Transverse colon (tissue), 4 donors: ENCODE results near the gene HS2ST1. TPM values are rescaled to one million over a fixed set of nuclear protein-coding genes. Genes with fewer than 3 reads are reported as not detected.

Experiments used
- DNase-seq: peaks from one replicate; pipeline ENCODE4 v3.0.0-alpha.2; 2019
- H3K27ac ChIP-seq, 4 donors: fragments of 200-600 bp; sonication (generic); 2 replicates each; pipeline ENCODE4 v1.5.1; 2016 to 2018; ENCODE audit warnings: inconsistent platforms in 4 of 4
- H3K27me3 ChIP-seq: fragments of 200-600 bp; sonication (generic); 2 replicates; pipeline ENCODE4 v1.5.1; 2017; ENCODE audit warnings: inconsistent platforms
- H3K36me3 ChIP-seq, 4 donors: fragments of 200-600 bp; sonication (generic); 2 replicates each; pipeline ENCODE4 v1.5.1; 2017 to 2019; ENCODE audit warnings: inconsistent platforms in 4 of 4
- H3K4me1 ChIP-seq, 4 donors: fragments of 200-600 bp; sonication (generic); 2 replicates each; pipeline ENCODE4 v1.5.1; 2017 to 2020; ENCODE audit warnings: inconsistent platforms in 4 of 4
- H3K4me3 ChIP-seq, 4 donors: fragments of 200-600 bp; sonication (generic); 1 replicate in 1 of 4; 2 replicates in 3 of 4; pipeline versions ENCODE4 v1.5.1 to v1.6.1; 2017 to 2019; ENCODE audit warnings: inconsistent platforms in 4 of 4
- H3K9me3 ChIP-seq, 2 donors: fragments of 200-600 bp; sonication (generic); 2 replicates each; pipeline ENCODE4 v1.5.1; 2017 to 2019; ENCODE audit warnings: inconsistent platforms in 2 of 2
- EP300 ChIP-seq: sonication (generic); formaldehyde crosslinking; IDR thresholded peaks from one replicate; pipeline ENCODE4 v1.6.1; 2017; ENCODE audit warnings: antibody characterized with exemption, low read depth
- POLR2A ChIP-seq: fragments of 450-650 bp; IDR thresholded peaks from one replicate; pipeline ENCODE4 v1.6.1; 2016; ENCODE audit warnings: antibody characterized with exemption, mild to moderate bottlenecking, moderate library complexity
- POLR2AphosphoS5 ChIP-seq, 3 donors: sonication (generic); formaldehyde crosslinking; IDR thresholded peaks; one replicate each; pipeline ENCODE4 v1.6.1; 2016; ENCODE audit warnings: antibody characterized with exemption in 3 of 3
- WGBS, 2 donors: methylation state at CpG; one replicate each; pipeline ENCODE4 v1.1.5; 2018; ENCODE audit warnings: low coverage in 1 of 2; 5-methylcytosine and 5-hydroxymethylcytosine counted together
- in situ Hi-C, 4 donors: fragments of 200-750 bp; cut with MboI; loops; one replicate each; pipeline versions ENCODE4 v1.15.0 to v1.15.1; 2017; ENCODE audit warnings: low sequenced_read_pairs in 3 of 4, low pct_ligation_motif_present in 1 of 4, low pct_unique_long_range_greater_than_20kb in 1 of 4
- intact Hi-C: fragments of 100-400 bp; cut with DNase I; formaldehyde crosslinking; loops from one replicate; pipeline ENCODE4 v1.15.1; 2023; ENCODE audit warnings: low total_unique reads
- total RNA-seq, 4 donors: library from RNA; depleted of rRNA; stranded (reverse); fragments of >200 nt; gene quantifications; one replicate each; pipeline ENCODE4 v1.1.0, GENCODE V29; 2016
- TF ChIP-seq, protein P1 (sequence below), 5 experiments: fragments of 200-600 bp in 3 of 5; fragments of 450-650 bp in 2 of 5; sonication (generic) in 3 of 5; IDR thresholded peaks; 1 replicate in 2 of 5; 2 replicates in 3 of 5; pipeline ENCODE4 v1.5.1; 2016 to 2017; ENCODE audit warnings: antibody characterized with exemption in 5 of 5, inconsistent platforms in 3 of 5, mild to moderate bottlenecking in 2 of 5, moderate library complexity in 1 of 5

Gene HS2ST1
- total RNA-seq, 4 donors from 2014 or later = 1.9 to 17.1 (median 9.9) TPM

DNA sequence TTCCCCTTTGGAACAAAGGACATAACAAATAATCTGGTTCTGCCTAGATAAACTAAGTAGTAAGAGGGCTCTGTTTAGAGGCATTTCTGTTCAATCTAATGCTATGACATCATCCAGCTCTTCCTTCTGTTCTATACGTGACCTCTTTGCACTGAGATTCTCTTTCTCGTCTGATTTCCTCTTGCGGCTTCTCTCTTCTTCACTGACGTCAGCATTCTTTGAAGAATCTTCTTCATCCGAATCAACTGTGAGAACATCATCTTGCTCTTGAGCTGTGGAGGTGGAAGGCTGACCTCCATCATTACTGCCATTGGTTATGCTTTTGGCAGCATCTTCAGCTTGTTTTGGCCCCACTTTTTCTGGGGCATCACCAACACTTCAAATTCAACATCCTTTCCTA, 130.4 kb downstream of the HS2ST1 start:
- peaks cover 0 to 12% of the 10 kb centered on the region in 2 donors for H3K9me3 ChIP-seq
- H3K27me3 ChIP-seq = no peaks in the 10 kb centered on the region
- no peak for DNase-seq
- H3K36me3 ChIP-seq = no peaks in the 10 kb centered on the region
- in situ Hi-C loops (no loop called here), intact Hi-C loops (no loop called here)
- TF ChIP-seq EP300 (no peak), POLR2A (no peak), POLR2AphosphoS5 (IDR thresholded peaks at IDR 0.05) (no peak)
- TF ChIP-seq, protein P1, sequence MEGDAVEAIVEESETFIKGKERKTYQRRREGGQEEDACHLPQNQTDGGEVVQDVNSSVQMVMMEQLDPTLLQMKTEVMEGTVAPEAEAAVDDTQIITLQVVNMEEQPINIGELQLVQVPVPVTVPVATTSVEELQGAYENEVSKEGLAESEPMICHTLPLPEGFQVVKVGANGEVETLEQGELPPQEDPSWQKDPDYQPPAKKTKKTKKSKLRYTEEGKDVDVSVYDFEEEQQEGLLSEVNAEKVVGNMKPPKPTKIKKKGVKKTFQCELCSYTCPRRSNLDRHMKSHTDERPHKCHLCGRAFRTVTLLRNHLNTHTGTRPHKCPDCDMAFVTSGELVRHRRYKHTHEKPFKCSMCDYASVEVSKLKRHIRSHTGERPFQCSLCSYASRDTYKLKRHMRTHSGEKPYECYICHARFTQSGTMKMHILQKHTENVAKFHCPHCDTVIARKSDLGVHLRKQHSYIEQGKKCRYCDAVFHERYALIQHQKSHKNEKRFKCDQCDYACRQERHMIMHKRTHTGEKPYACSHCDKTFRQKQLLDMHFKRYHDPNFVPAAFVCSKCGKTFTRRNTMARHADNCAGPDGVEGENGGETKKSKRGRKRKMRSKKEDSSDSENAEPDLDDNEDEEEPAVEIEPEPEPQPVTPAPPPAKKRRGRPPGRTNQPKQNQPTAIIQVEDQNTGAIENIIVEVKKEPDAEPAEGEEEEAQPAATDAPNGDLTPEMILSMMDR (IDR thresholded peaks at IDR 0.05) = no peak
- no peak overlapping the region for H3K27ac ChIP-seq
- no peak overlapping the region for H3K4me3 ChIP-seq
- 68 to 80% methylated on average over 5 of the region's 5 CpGs for WGBS, 2 donors
- no peaks in the 10 kb centered on the region for H3K4me1 ChIP-seq

DNA sequence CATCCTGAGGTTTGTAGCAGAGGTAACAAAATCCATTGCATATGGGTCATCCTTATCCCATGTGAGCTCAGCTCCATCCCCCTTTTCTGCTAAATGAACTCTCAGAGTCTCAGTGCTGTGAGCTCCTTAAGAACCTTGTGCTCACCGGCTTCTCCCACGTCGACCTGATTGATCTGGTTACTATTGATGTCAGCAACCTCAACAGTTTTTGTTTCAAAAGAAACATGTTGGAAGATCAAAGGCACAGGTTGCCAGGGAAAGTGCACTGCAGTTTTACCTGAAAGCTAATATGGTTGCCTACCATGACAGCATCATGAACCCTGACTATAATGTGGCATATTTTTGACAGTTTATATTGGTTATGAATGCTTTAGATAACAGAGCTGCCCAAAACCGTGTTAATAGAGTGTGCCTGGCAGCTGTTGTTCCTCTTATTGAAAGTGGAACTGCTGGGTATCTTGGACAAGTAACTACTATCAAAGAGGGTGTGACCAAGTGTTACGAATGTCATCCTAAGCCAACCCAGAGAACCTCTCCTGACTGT, 131.4 kb downstream of the HS2ST1 start:
- no peak overlapping the region for H3K4me3 ChIP-seq
- in situ Hi-C loops (no loop called here), intact Hi-C loops (no loop called here)
- no peaks in the 10 kb centered on the region for H3K4me1 ChIP-seq
- H3K27ac ChIP-seq = no peak overlapping the region
- H3K27me3 ChIP-seq = no peaks in the 10 kb centered on the region
- peaks cover 0 to 12% of the 10 kb centered on the region in 2 donors for H3K9me3 ChIP-seq
- TF ChIP-seq EP300 (no peak), POLR2A (no peak), POLR2AphosphoS5 (IDR thresholded peaks at IDR 0.05) (no peak)
- TF ChIP-seq, protein P1 (IDR thresholded peaks at IDR 0.05) = no peak
- no peaks in the 10 kb centered on the region for H3K36me3 ChIP-seq
- WGBS, 2 donors = 58 to 80% methylated on average over 1 to 5 of the region's 5 CpGs
- no peak for DNase-seq

DNA sequence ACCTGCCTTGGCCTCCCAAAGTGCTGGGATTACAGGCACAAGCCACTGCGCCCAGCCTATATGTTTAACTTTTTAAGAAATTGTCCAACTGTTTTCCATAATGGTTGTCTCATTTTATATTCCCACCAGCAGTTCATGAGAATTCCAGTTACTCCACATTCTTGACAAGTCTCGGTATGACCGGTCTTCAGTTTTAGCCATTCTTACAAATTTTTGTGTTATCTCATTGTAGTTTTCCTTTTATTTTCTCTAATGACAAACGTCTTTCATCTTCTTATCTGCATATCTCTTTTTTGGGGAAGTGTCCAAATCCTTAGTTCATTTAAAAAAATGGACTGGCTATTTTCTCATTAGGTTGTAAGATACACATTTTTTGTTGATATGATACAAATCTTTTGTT, 132.5 kb downstream of the HS2ST1 start:
- peaks cover 0 to 12% of the 10 kb centered on the region in 2 donors for H3K9me3 ChIP-seq
- no peaks in the 10 kb centered on the region for H3K36me3 ChIP-seq
- no peak overlapping the region for H3K4me3 ChIP-seq
- TF ChIP-seq POLR2AphosphoS5 (IDR thresholded peaks at IDR 0.05) = no peak
- TF ChIP-seq POLR2A = no peak
- no peak for TF ChIP-seq EP300
- TF ChIP-seq, protein P1 (IDR thresholded peaks at IDR 0.05) = no peak
- no peak for DNase-seq
- no peaks in the 10 kb centered on the region for H3K4me1 ChIP-seq
- no peak overlapping the region for H3K27ac ChIP-seq
- no peaks in the 10 kb centered on the region for H3K27me3 ChIP-seq
- in situ Hi-C loops (no loop called here), intact Hi-C loops (no loop called here)
- WGBS, 2 donors = 56 to 70% methylated on average over 3 to 4 of the region's 4 CpGs

- no peak for DNase-seq
- Histone ChIP-seq H3K4me1 (no peaks in the 10 kb centered on the region), H3K27me3 (no peaks in the 10 kb centered on the region), H3K9me3 (peaks cover 0 to 12% of the 10 kb centered on the region in 2 donors), H3K27ac (no peak overlapping the region), H3K4me3 (no peak overlapping the region), H3K36me3 (no peaks in the 10 kb centered on the region)
- TF ChIP-seq POLR2AphosphoS5 (IDR thresholded peaks at IDR 0.05) = no peak
- TF ChIP-seq EP300 = no peak
- TF ChIP-seq, protein P1 (IDR thresholded peaks at IDR 0.05) = no peak
- TF ChIP-seq POLR2A = no peak
- intact Hi-C loops (no loop called here), in situ Hi-C loops (no loop called here)
- 95 to 99% methylated on average over 3 of the region's 3 CpGs for WGBS, 2 donors
These were observed 133.8 kb downstream of the HS2ST1 start for GRCh38 chr1:87048237-87048636.
